Adipocyte (in vitro differentiated cells): ENCODE results near the gene NKX2-8.
"Not testable (repeated sequence)": the region's sequence is repeated elsewhere in the genome, so short reads cannot be mapped to it uniquely, and the experiment has no call there.

ENCODE experiments used
- DNase-seq: peaks from one replicate; pipeline ENCODE4 v3.0.0-alpha.2; 2015; ENCODE audit warnings: low read depth
- H3K27me3 ChIP-seq: replicated peaks from 2 replicates; pipeline ENCODE4 v1.7.0; 2013; ENCODE audit warnings: mild to moderate bottlenecking, low read length, moderate library complexity; ENCODE audit not compliant: control insufficient read depth, insufficient read depth
- H3K36me3 ChIP-seq: 2 replicates; pipeline ENCODE4 v1.7.0; 2013; ENCODE audit warnings: low read length, mild to moderate bottlenecking, moderate library complexity; ENCODE audit not compliant: control insufficient read depth, insufficient read depth, severe bottlenecking
- H3K4me1 ChIP-seq: 2 replicates; pipeline ENCODE4 v1.7.0; 2013; ENCODE audit warnings: mild to moderate bottlenecking, low read length, moderate library complexity; ENCODE audit not compliant: control insufficient read depth, insufficient read depth
- H3K4me3 ChIP-seq: 2 replicates; pipeline ENCODE4 v1.7.0; 2013; ENCODE audit warnings: mild to moderate bottlenecking, low read length, moderate library complexity
- H3K9ac ChIP-seq: 2 replicates; pipeline ENCODE4 v1.7.0; 2013; ENCODE audit warnings: mild to moderate bottlenecking, low read length, moderate library complexity
- H3K9me3 ChIP-seq: 2 replicates; pipeline ENCODE4 v1.7.0; 2013; ENCODE audit warnings: mild to moderate bottlenecking, low read length, moderate library complexity; ENCODE audit not compliant: control insufficient read depth

NKX2-8 gene

GRCh38 chr14:36579573-36580140 is 2.8 kb downstream of the NKX2-8 start:
- H3K27me3 ChIP-seq: peaks cover 84% of the 10 kb centered on the region
- H3K9ac ChIP-seq: no peak overlapping the region
- no peak overlapping the region for H3K4me3 ChIP-seq
- no peaks in the 10 kb centered on the region for H3K9me3 ChIP-seq
- no peaks in the 10 kb centered on the region for H3K36me3 ChIP-seq
- no peak for DNase-seq
- peaks cover 7% of the 10 kb centered on the region for H3K4me1 ChIP-seq

GRCh38 chr14:36579001-36579555 is 3.3 kb downstream of the NKX2-8 start:
- Histone ChIP-seq H3K36me3 (no peaks in the 10 kb centered on the region), H3K4me1 (peaks cover 7% of the 10 kb centered on the region), H3K9me3 (no peaks in the 10 kb centered on the region), H3K27me3 (peaks cover 84% of the 10 kb centered on the region), H3K9ac (no peak overlapping the region), H3K4me3 (no peak overlapping the region)
- DNase-seq: no peak

GRCh38 chr14:36570065-36570464 is 12.3 kb downstream of the NKX2-8 start:
- DNase-seq: no peak
- no peaks in the 10 kb centered on the region for H3K9me3 ChIP-seq
- H3K4me3 ChIP-seq: no peak overlapping the region
- H3K27me3 ChIP-seq: peaks cover 45% of the 10 kb centered on the region
- no peaks in the 10 kb centered on the region for H3K4me1 ChIP-seq
- H3K9ac ChIP-seq: no peak overlapping the region
- no peaks in the 10 kb centered on the region for H3K36me3 ChIP-seq

GRCh38 chr14:36556811-36557433 is 25.5 kb downstream of the NKX2-8 start:
- Histone ChIP-seq H3K9me3 (no peaks in the 10 kb centered on the region), H3K4me3 (no peak overlapping the region), H3K36me3 (no peaks in the 10 kb centered on the region), H3K4me1 (peaks cover 5% of the 10 kb centered on the region), H3K27me3 (peaks cover 36% of the 10 kb centered on the region), H3K9ac (no peak overlapping the region)
- peak; percentile 57 for DNase-seq

- DNase-seq: no peak
- Histone ChIP-seq H3K27me3 (peaks cover 32% of the 10 kb centered on the region), H3K9me3 (no peaks in the 10 kb centered on the region), H3K4me1 (peaks cover 5% of the 10 kb centered on the region), H3K36me3 (no peaks in the 10 kb centered on the region), H3K9ac (no peak overlapping the region), H3K4me3 (no peak overlapping the region)
Measured at GRCh38 chr14:36555998-36556743, 26.2 kb downstream of the NKX2-8 start.

- no peak overlapping the region for H3K4me3 ChIP-seq
- no peaks in the 10 kb centered on the region for H3K9me3 ChIP-seq
- H3K9ac ChIP-seq: no peak overlapping the region
- peak; percentile 84 for DNase-seq
- no peaks in the 10 kb centered on the region for H3K4me1 ChIP-seq
- no peaks in the 10 kb centered on the region for H3K36me3 ChIP-seq
- H3K27me3 ChIP-seq: peaks cover 25% of the 10 kb centered on the region
Measured at GRCh38 chr14:36553656-36554260, 28.7 kb downstream of the NKX2-8 start.

GRCh38 chr14:36550899-36551298 is 31.5 kb downstream of the NKX2-8 start:
- Histone ChIP-seq H3K27me3 (peaks cover 20% of the 10 kb centered on the region), H3K36me3 (no peaks in the 10 kb centered on the region), H3K9me3 (no peaks in the 10 kb centered on the region), H3K4me1 (no peaks in the 10 kb centered on the region), H3K9ac (no peak overlapping the region), H3K4me3 (no peak overlapping the region)
- DNase-seq: no peak

GRCh38 chr14:36544280-36544679 is 38.1 kb downstream of the NKX2-8 start:
- not testable (repeated sequence) for H3K9me3 ChIP-seq, H3K27me3 ChIP-seq, H3K4me3 ChIP-seq, H3K4me1 ChIP-seq, DNase-seq, H3K9ac ChIP-seq, H3K36me3 ChIP-seq

- peaks cover 26% of the 10 kb centered on the region for H3K27me3 ChIP-seq
- no peak overlapping the region for H3K9ac ChIP-seq
- H3K4me3 ChIP-seq: no peak overlapping the region
- H3K36me3 ChIP-seq: no peaks in the 10 kb centered on the region
- no peaks in the 10 kb centered on the region for H3K4me1 ChIP-seq
- peaks cover 10% of the 10 kb centered on the region for H3K9me3 ChIP-seq
- no peak for DNase-seq
Measured at GRCh38 chr14:36538051-36538450, 44.4 kb downstream of the NKX2-8 start.
